Measurements from ENCODE around the gene RBBP6.

RBBP6 gene

GRCh38 chr16:24598777-24599437 is 59.5 kb downstream of the RBBP6 start:
- no peak overlapping the region for H3K9ac ChIP-seq
- H3K79me2 ChIP-seq (ENCODE audit: insufficient read depth, low read depth) = no peaks in the 10 kb centered on the region
- H3K4me3 ChIP-seq (IDR thresholded peaks at IDR 0.05; ENCODE audit: insufficient read depth, low read depth, low read length) = no peak overlapping the region
- H3K27me3 ChIP-seq (ENCODE audit: insufficient read depth, low read depth) = no peaks in the 10 kb centered on the region
- no peak overlapping the region for H2AFZ ChIP-seq (ENCODE audit: low read depth)
- no peaks in the 10 kb centered on the region for H4K20me1 ChIP-seq (ENCODE audit: insufficient read depth)
- no peaks in the 10 kb centered on the region for H3K4me1 ChIP-seq (ENCODE audit: low read depth, poor library complexity, severe bottlenecking)
- H3K36me3 ChIP-seq (ENCODE audit: insufficient read depth) = no peaks in the 10 kb centered on the region
- no peak overlapping the region for H3K27ac ChIP-seq
- TF ChIP-seq CTCF (conservative IDR thresholded peaks at IDR 0.05; ENCODE audit: low read depth, low read length) = no peak
- H3K4me2 ChIP-seq = no peak overlapping the region

GRCh38 chr16:24609417-24609739 is 70.0 kb downstream of the RBBP6 start:
- Histone ChIP-seq H2AFZ (ENCODE audit: low read depth) (no peak overlapping the region), H4K20me1 (ENCODE audit: insufficient read depth) (no peaks in the 10 kb centered on the region), H3K4me2 (no peak overlapping the region), H3K9ac (no peak overlapping the region), H3K4me1 (ENCODE audit: low read depth, poor library complexity, severe bottlenecking) (no peaks in the 10 kb centered on the region), H3K4me3 (IDR thresholded peaks at IDR 0.05; ENCODE audit: insufficient read depth, low read depth, low read length) (no peak overlapping the region), H3K27ac (no peak overlapping the region), H3K79me2 (ENCODE audit: insufficient read depth, low read depth) (no peaks in the 10 kb centered on the region), H3K27me3 (ENCODE audit: insufficient read depth, low read depth) (no peaks in the 10 kb centered on the region), H3K36me3 (ENCODE audit: insufficient read depth) (no peaks in the 10 kb centered on the region)
- no peak for TF ChIP-seq CTCF (conservative IDR thresholded peaks at IDR 0.05; ENCODE audit: low read depth, low read length)

DNA sequence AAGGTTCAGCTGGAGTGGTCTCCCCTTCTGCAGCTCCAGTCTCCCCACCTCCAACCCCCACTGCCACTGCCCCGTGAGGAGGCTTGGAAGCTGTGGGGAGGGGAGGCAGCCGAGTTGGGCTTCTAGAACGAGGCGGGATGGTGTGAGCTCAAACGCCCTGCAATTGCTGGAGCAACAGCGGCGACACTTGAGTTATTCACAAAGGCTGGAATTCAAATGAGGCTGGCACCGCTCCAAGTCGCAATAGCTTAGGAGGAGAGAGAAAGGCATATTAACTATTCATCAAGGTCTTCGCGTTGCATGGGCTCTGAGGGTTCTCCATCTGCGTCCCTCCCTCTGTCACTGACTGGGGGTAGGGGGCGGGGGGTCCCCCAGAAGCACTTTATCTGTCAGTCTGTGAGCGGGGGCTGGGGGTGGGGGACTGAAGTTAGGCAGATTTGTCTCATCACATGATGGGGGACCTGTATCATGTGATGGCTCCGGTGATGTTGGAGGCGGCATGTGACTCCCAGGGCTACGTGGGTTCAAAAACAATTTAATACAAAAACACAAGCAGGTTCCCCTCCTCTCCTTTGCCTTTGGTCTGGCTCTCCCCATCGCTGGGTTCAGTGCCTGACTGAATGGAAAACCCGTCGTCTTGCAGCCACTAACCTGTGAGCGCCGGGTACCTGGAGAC is 70.5 kb downstream of the RBBP6 start:
- no peak for TF ChIP-seq CTCF (conservative IDR thresholded peaks at IDR 0.05; ENCODE audit: low read depth, low read length)
- H3K36me3 ChIP-seq (ENCODE audit: insufficient read depth) = no peaks in the 10 kb centered on the region
- no peak overlapping the region for H3K9ac ChIP-seq
- no peaks in the 10 kb centered on the region for H4K20me1 ChIP-seq (ENCODE audit: insufficient read depth)
- no peaks in the 10 kb centered on the region for H3K4me1 ChIP-seq (ENCODE audit: low read depth, poor library complexity, severe bottlenecking)
- no peak overlapping the region for H3K27ac ChIP-seq
- no peak overlapping the region for H3K4me2 ChIP-seq
- no peaks in the 10 kb centered on the region for H3K79me2 ChIP-seq (ENCODE audit: insufficient read depth, low read depth)
- no peak overlapping the region for H3K4me3 ChIP-seq (IDR thresholded peaks at IDR 0.05; ENCODE audit: insufficient read depth, low read depth, low read length)
- H3K27me3 ChIP-seq (ENCODE audit: insufficient read depth, low read depth) = no peaks in the 10 kb centered on the region
- no peak overlapping the region for H2AFZ ChIP-seq (ENCODE audit: low read depth)

GRCh38 chr16:24610416-24610755 is 71.0 kb downstream of the RBBP6 start:
- H3K27ac ChIP-seq = no peak overlapping the region
- H3K4me2 ChIP-seq = no peak overlapping the region
- H3K4me3 ChIP-seq (IDR thresholded peaks at IDR 0.05; ENCODE audit: insufficient read depth, low read depth, low read length) = no peak overlapping the region
- H3K36me3 ChIP-seq (ENCODE audit: insufficient read depth) = no peaks in the 10 kb centered on the region
- H3K27me3 ChIP-seq (ENCODE audit: insufficient read depth, low read depth) = no peaks in the 10 kb centered on the region
- no peaks in the 10 kb centered on the region for H3K79me2 ChIP-seq (ENCODE audit: insufficient read depth, low read depth)
- no peaks in the 10 kb centered on the region for H4K20me1 ChIP-seq (ENCODE audit: insufficient read depth)
- no peak overlapping the region for H3K9ac ChIP-seq
- TF ChIP-seq CTCF (conservative IDR thresholded peaks at IDR 0.05; ENCODE audit: low read depth, low read length) = no peak
- no peaks in the 10 kb centered on the region for H3K4me1 ChIP-seq (ENCODE audit: low read depth, poor library complexity, severe bottlenecking)
- H2AFZ ChIP-seq (ENCODE audit: low read depth) = no peak overlapping the region
